SK-N-SH treated with all-trans-retinoic acid at 6 μM for 48 hours (cell line): ENCODE measurements around the gene CPAMD8.
"Not testable (repeated sequence)": the region's sequence is repeated elsewhere in the genome, so short reads cannot be mapped to it uniquely, and the experiment has no call there.

Experiments
- ATAC-seq: fragments of 200-7000 bp; cut with Tn5 transposase; 3 replicates; pipeline ENCODE4 v1.9.1; 2020; ENCODE audit warnings: mild to moderate bottlenecking, moderate library complexity
- ARNTL ChIP-seq: fragments of 450-650 bp; formaldehyde crosslinking; IDR thresholded peaks from 2 replicates; pipeline ENCODE4 v1.5.0; 2020; ENCODE audit warnings: low read depth, mild to moderate bottlenecking, moderate library complexity, borderline replicate concordance
- BACH2 ChIP-seq: fragments of 250-450 bp; sonication (Bioruptor Pico); IDR thresholded peaks from 2 replicates; pipeline ENCODE4 v1.9.0; 2021; ENCODE audit warnings: mild to moderate bottlenecking, borderline replicate concordance
- CSDC2 ChIP-seq: fragments of 250-450 bp; sonication (Bioruptor Pico); IDR thresholded peaks from 2 replicates; pipeline ENCODE4 v1.5.0; 2020; ENCODE audit warnings: mild to moderate bottlenecking, moderate library complexity
- ESRRG ChIP-seq: fragments of 250-450 bp; sonication (Bioruptor Pico); IDR thresholded peaks from 2 replicates; pipeline ENCODE4 v1.6.1; 2021; ENCODE audit warnings: mild to moderate bottlenecking
- GLIS3 ChIP-seq: fragments of 250-450 bp; sonication (Bioruptor Pico); IDR thresholded peaks from 2 replicates; pipeline ENCODE4 v1.5.0; 2020; ENCODE audit warnings: mild to moderate bottlenecking, moderate library complexity
- OSR1 ChIP-seq: fragments of 250-450 bp; sonication (Bioruptor Pico); IDR thresholded peaks from 2 replicates; pipeline ENCODE4 v1.8.0; 2022; ENCODE audit warnings: moderate library complexity, mild to moderate bottlenecking, inconsistent platforms
- PPARA ChIP-seq: fragments of 250-450 bp; sonication (Bioruptor Pico); IDR thresholded peaks from 2 replicates; pipeline ENCODE4 v1.5.0; 2020; ENCODE audit warnings: mild to moderate bottlenecking, borderline replicate concordance
- RARB ChIP-seq: fragments of 250-450 bp; sonication (Bioruptor Pico); IDR thresholded peaks from 2 replicates; pipeline ENCODE4 v1.8.0; 2021; ENCODE audit warnings: mild to moderate bottlenecking, moderate library complexity
- SNAI2 ChIP-seq: fragments of 250-450 bp; sonication (Bioruptor Pico); IDR thresholded peaks from 2 replicates; pipeline ENCODE4 v1.5.0; 2020; ENCODE audit warnings: mild to moderate bottlenecking, moderate library complexity
- TCF4 ChIP-seq: fragments of 250-450 bp; sonication (Bioruptor Pico); IDR thresholded peaks from 2 replicates; pipeline ENCODE4 v1.8.0; 2021; ENCODE audit warnings: mild to moderate bottlenecking, moderate library complexity, borderline replicate concordance
- TOX ChIP-seq: fragments of 250-450 bp; sonication (Bioruptor Pico); IDR thresholded peaks from 2 replicates; pipeline ENCODE4 v1.8.0; 2021; ENCODE audit warnings: mild to moderate bottlenecking, moderate library complexity, borderline replicate concordance
- ZFP3 ChIP-seq: fragments of 250-450 bp; sonication (Bioruptor Pico); IDR thresholded peaks from 2 replicates; pipeline ENCODE4 v1.5.0; 2020; ENCODE audit warnings: mild to moderate bottlenecking, moderate library complexity
- ZFP30 ChIP-seq: fragments of 450-650 bp; formaldehyde crosslinking; IDR thresholded peaks from 2 replicates; pipeline ENCODE4 v1.5.0; 2022; ENCODE audit warnings: mild to moderate bottlenecking, moderate library complexity
- ZNF565 ChIP-seq: fragments of 450-650 bp; formaldehyde crosslinking; conservative IDR thresholded peaks from 2 replicates; pipeline ENCODE4 v1.5.0; 2020; ENCODE audit warnings: low read depth, mild to moderate bottlenecking, moderate library complexity
- ZNF70 ChIP-seq: fragments of 450-650 bp; formaldehyde crosslinking; IDR thresholded peaks from 2 replicates; pipeline ENCODE4 v1.5.0; 2020; ENCODE audit warnings: mild to moderate bottlenecking, moderate library complexity
- ZNF8 ChIP-seq: fragments of 450-650 bp; formaldehyde crosslinking; IDR thresholded peaks from 2 replicates; pipeline ENCODE4 v1.5.0; 2020; ENCODE audit warnings: mild to moderate bottlenecking, moderate library complexity
- TF ChIP-seq, protein P1 (sequence below): fragments of 250-450 bp; sonication (Bioruptor Pico); IDR thresholded peaks from 2 replicates; pipeline ENCODE4 v1.5.1; 2021; ENCODE audit warnings: mild to moderate bottlenecking, moderate library complexity
- TF ChIP-seq, protein P2 (sequence below): fragments of 250-450 bp; sonication (Bioruptor Pico); IDR thresholded peaks from 2 replicates; pipeline ENCODE4 v1.8.0; 2020; ENCODE audit warnings: mild to moderate bottlenecking, moderate library complexity, borderline replicate concordance
- TF ChIP-seq, protein P3 (sequence below): fragments of 250-450 bp; sonication (Bioruptor Pico); IDR thresholded peaks from 2 replicates; pipeline ENCODE4 v1.8.0; 2021; ENCODE audit warnings: low read depth, mild to moderate bottlenecking, moderate library complexity, borderline replicate concordance
- TF ChIP-seq, protein P4 (sequence below): fragments of 250-450 bp; sonication (Bioruptor Pico); IDR thresholded peaks from 2 replicates; pipeline ENCODE4 v1.5.0; 2020; ENCODE audit warnings: mild to moderate bottlenecking, moderate library complexity
- TF ChIP-seq, protein P5 (sequence below): fragments of 250-450 bp; sonication (Bioruptor Pico); IDR thresholded peaks from 2 replicates; pipeline ENCODE4 v1.5.1; 2020; ENCODE audit warnings: low read depth, mild to moderate bottlenecking, moderate library complexity

The CPAMD8 gene

DNA sequence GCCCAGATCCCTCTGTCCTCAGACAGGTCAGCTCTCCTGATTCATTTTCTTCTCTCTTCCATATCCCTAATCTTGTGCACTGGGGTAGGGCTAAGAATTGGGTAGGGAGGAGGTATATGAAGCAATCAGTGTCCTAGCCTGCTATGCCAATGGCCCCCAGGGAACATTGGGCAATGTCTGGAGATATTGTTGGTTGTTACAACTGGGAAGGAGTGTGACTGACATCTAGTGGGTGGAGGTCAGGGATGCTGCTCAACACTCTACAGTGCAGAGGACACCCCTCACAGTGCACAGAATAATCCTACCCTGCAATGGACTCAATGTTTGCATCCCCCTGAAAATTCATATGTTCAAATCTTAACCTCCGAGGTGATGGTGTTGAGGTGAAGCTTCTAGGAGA is 57.5 kb downstream of the CPAMD8 start:
- no peak for TF ChIP-seq ARNTL
- no peak for TF ChIP-seq ZNF565 (CRISPR knock-in tag)
- TF ChIP-seq ZNF70 = no peak
- no peak for TF ChIP-seq TOX (CRISPR knock-in tag)
- TF ChIP-seq, protein P1, sequence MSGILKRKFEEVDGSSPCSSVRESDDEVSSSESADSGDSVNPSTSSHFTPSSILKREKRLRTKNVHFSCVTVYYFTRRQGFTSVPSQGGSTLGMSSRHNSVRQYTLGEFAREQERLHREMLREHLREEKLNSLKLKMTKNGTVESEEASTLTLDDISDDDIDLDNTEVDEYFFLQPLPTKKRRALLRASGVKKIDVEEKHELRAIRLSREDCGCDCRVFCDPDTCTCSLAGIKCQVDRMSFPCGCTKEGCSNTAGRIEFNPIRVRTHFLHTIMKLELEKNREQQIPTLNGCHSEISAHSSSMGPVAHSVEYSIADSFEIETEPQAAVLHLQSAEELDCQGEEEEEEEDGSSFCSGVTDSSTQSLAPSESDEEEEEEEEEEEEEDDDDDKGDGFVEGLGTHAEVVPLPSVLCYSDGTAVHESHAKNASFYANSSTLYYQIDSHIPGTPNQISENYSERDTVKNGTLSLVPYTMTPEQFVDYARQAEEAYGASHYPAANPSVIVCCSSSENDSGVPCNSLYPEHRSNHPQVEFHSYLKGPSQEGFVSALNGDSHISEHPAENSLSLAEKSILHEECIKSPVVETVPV (CRISPR knock-in tag) = no peak
- TF ChIP-seq ZFP3 (CRISPR knock-in tag) = no peak
- no peak for TF ChIP-seq TCF4
- TF ChIP-seq CSDC2 (CRISPR knock-in tag) = no peak
- TF ChIP-seq, protein P2, sequence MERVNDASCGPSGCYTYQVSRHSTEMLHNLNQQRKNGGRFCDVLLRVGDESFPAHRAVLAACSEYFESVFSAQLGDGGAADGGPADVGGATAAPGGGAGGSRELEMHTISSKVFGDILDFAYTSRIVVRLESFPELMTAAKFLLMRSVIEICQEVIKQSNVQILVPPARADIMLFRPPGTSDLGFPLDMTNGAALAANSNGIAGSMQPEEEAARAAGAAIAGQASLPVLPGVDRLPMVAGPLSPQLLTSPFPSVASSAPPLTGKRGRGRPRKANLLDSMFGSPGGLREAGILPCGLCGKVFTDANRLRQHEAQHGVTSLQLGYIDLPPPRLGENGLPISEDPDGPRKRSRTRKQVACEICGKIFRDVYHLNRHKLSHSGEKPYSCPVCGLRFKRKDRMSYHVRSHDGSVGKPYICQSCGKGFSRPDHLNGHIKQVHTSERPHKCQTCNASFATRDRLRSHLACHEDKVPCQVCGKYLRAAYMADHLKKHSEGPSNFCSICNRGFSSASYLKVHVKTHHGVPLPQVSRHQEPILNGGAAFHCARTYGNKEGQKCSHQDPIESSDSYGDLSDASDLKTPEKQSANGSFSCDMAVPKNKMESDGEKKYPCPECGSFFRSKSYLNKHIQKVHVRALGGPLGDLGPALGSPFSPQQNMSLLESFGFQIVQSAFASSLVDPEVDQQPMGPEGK (CRISPR knock-in tag) = no peak
- TF ChIP-seq, protein P3, sequence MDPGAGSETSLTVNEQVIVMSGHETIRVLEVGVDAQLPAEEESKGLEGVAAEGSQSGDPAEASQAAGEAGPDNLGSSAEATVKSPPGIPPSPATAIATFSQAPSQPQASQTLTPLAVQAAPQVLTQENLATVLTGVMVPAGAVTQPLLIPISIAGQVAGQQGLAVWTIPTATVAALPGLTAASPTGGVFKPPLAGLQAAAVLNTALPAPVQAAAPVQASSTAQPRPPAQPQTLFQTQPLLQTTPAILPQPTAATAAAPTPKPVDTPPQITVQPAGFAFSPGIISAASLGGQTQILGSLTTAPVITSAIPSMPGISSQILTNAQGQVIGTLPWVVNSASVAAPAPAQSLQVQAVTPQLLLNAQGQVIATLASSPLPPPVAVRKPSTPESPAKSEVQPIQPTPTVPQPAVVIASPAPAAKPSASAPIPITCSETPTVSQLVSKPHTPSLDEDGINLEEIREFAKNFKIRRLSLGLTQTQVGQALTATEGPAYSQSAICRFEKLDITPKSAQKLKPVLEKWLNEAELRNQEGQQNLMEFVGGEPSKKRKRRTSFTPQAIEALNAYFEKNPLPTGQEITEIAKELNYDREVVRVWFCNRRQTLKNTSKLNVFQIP (CRISPR knock-in tag) = no peak
- no peak for TF ChIP-seq ESRRG
- no peak for TF ChIP-seq PPARA (CRISPR knock-in tag)
- TF ChIP-seq GLIS3 = no peak
- TF ChIP-seq SNAI2 = no peak
- TF ChIP-seq ZNF8 (CRISPR knock-in tag) = no peak
- TF ChIP-seq, all 23 proteins: peak for 0
- no peak for ATAC-seq

DNA sequence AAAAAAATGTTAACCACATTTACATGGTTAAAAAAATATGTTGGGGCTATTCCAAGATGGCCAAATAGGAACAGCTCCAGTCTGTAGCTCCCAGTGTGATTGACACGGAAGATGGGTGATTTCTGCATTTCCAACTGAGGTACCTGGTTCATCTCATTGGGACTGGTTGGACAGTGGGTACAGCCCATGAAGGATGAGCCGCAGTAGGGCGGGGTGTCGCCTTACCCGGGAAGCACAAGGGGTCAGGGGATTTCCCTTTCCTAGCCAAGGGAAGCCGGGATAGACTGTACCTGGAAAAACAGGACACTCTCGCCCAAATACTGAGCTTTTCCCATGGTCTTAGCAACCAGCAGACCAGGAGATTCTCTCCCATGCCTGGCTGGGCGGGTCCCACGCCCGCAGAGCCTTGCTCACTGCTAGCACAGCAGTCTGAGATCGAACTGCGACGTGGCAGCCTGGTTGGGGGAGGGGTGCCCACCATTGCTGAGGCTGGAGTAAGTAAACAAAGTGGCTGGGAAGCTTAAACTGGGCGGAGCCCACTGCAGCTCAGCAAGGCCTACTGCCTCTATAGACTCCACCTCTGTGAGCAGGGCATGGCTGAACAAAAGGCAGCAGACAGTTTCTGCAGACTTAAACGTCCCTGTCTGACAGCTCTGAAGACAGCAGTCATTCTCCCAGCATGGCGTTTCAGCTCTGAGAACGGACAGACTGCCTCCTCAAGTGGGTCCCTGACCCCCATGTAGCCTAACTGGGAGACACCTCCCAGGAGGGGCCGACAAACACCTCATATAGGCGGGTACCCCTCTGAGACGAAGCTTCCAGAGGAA is 65.4 kb downstream of the CPAMD8 start:
- not testable (repeated sequence) for ATAC-seq

DNA sequence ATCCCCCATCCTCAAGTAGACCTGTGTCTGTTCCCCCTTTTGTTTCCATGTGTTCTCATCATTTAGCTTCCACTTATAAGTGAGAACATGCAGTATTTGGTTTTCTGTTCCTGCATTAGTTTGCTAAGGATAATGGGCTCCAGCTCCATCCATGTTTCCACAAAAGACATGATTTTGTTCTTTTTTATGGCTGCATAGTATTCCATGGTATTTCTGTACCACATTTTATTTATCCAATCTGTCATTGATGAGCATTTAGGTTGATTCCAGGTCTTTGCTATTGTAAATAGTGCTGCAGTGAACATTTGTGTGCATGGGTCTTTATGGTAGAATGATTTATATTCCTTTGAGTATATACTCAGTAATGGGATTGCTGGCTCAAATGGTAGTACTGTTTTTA is 68.3 kb downstream of the CPAMD8 start:
- not testable (repeated sequence) for ATAC-seq

DNA sequence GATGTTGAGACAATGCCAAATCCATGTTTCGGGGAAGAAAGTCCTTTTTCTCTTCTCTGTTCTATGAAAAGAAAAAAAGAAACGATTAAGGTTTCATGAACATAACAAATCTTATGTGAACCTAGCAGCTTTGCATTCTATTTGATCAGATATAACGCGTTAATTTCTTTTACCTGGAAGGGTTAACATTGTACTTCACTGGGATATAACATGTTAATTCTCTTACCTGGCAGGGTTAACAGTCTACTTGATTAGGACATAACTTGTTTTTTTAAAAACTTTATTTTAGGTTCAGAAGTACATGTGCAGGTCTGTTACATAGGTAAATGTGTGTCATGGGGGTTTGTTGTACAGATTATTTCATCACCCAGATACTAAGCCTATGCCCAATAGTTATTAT is 68.8 kb downstream of the CPAMD8 start:
- ATAC-seq = no peak
- TF ChIP-seq ZFP30 = no peak
- TF ChIP-seq, protein P1 (CRISPR knock-in tag) = no peak
- TF ChIP-seq CSDC2 (CRISPR knock-in tag) = no peak
- no peak for TF ChIP-seq OSR1 (CRISPR knock-in tag)
- TF ChIP-seq TOX (CRISPR knock-in tag) = no peak
- TF ChIP-seq ZNF8 (CRISPR knock-in tag) = no peak
- no peak for TF ChIP-seq ZNF565 (CRISPR knock-in tag)
- TF ChIP-seq, protein P3 (CRISPR knock-in tag) = no peak
- TF ChIP-seq ESRRG = no peak
- TF ChIP-seq, protein P2 (CRISPR knock-in tag) = no peak
- TF ChIP-seq RARB = no peak
- TF ChIP-seq ZFP3 (CRISPR knock-in tag) = no peak
- no peak for TF ChIP-seq SNAI2
- TF ChIP-seq BACH2 (CRISPR knock-in tag) = no peak
- TF ChIP-seq, protein P4, sequence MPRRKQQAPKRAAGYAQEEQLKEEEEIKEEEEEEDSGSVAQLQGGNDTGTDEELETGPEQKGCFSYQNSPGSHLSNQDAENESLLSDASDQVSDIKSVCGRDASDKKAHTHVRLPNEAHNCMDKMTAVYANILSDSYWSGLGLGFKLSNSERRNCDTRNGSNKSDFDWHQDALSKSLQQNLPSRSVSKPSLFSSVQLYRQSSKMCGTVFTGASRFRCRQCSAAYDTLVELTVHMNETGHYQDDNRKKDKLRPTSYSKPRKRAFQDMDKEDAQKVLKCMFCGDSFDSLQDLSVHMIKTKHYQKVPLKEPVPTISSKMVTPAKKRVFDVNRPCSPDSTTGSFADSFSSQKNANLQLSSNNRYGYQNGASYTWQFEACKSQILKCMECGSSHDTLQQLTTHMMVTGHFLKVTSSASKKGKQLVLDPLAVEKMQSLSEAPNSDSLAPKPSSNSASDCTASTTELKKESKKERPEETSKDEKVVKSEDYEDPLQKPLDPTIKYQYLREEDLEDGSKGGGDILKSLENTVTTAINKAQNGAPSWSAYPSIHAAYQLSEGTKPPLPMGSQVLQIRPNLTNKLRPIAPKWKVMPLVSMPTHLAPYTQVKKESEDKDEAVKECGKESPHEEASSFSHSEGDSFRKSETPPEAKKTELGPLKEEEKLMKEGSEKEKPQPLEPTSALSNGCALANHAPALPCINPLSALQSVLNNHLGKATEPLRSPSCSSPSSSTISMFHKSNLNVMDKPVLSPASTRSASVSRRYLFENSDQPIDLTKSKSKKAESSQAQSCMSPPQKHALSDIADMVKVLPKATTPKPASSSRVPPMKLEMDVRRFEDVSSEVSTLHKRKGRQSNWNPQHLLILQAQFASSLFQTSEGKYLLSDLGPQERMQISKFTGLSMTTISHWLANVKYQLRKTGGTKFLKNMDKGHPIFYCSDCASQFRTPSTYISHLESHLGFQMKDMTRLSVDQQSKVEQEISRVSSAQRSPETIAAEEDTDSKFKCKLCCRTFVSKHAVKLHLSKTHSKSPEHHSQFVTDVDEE (CRISPR knock-in tag) = no peak
- TF ChIP-seq, protein P5, sequence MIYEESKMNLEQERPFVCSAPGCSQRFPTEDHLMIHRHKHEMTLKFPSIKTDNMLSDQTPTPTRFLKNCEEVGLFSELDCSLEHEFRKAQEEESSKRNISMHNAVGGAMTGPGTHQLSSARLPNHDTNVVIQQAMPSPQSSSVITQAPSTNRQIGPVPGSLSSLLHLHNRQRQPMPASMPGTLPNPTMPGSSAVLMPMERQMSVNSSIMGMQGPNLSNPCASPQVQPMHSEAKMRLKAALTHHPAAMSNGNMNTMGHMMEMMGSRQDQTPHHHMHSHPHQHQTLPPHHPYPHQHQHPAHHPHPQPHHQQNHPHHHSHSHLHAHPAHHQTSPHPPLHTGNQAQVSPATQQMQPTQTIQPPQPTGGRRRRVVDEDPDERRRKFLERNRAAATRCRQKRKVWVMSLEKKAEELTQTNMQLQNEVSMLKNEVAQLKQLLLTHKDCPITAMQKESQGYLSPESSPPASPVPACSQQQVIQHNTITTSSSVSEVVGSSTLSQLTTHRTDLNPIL (CRISPR knock-in tag) = no peak
